Mammary epithelial cell (primary cell): ENCODE data around the gene C19orf12.

Experiments
- EZH2 ChIP-seq: IDR thresholded peaks from 2 replicates; pipeline ENCODE4 v1.6.1; 2012; ENCODE audit warnings: low read length, inconsistent platforms, borderline replicate concordance
- TF ChIP-seq, protein P1 (sequence below), 2 donors: IDR thresholded peaks in 1 of 2; conservative IDR thresholded peaks in 1 of 2; 2 replicates each; pipeline ENCODE4 v1.5.1; 2011 to 2012; ENCODE audit warnings: inconsistent platforms in 2 of 2, low read length in 2 of 2, mild to moderate bottlenecking in 2 of 2, control low read depth in 1 of 2, low read depth in 1 of 2; ENCODE audit not compliant: insufficient read depth in 1 of 2; ENCODE audit errors: extremely low read depth in 1 of 2

GRCh38 chr19:29753934-29754305, 38.9 kb upstream of the C19orf12 start:
- TF ChIP-seq, protein P1, sequence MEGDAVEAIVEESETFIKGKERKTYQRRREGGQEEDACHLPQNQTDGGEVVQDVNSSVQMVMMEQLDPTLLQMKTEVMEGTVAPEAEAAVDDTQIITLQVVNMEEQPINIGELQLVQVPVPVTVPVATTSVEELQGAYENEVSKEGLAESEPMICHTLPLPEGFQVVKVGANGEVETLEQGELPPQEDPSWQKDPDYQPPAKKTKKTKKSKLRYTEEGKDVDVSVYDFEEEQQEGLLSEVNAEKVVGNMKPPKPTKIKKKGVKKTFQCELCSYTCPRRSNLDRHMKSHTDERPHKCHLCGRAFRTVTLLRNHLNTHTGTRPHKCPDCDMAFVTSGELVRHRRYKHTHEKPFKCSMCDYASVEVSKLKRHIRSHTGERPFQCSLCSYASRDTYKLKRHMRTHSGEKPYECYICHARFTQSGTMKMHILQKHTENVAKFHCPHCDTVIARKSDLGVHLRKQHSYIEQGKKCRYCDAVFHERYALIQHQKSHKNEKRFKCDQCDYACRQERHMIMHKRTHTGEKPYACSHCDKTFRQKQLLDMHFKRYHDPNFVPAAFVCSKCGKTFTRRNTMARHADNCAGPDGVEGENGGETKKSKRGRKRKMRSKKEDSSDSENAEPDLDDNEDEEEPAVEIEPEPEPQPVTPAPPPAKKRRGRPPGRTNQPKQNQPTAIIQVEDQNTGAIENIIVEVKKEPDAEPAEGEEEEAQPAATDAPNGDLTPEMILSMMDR (conservative IDR thresholded peaks at IDR 0.05 in 1 of 2, IDR thresholded peaks at IDR 0.05 in 1 of 2; ENCODE audit: extremely low read depth in 1 of 2, insufficient read depth in 1 of 2, low read depth in 1 of 2, low read length in 2 of 2) = no peak
- no peak for TF ChIP-seq EZH2
